Measurements from ENCODE around the gene SDHB.
A peak's percentile ranks its signal among the peaks of the same experiment; 100 is the strongest.

SDHB gene
- long read RNA-seq, donor 1, transcript SDHB-201 (8 exons, 1,153 nt): major isoform, 53 of 64 reads
- long read RNA-seq, donor 1, transcript SDHB-206 (2 exons, 636 nt): minor isoform, 5 of 64 reads
- long read RNA-seq, donor 1, partial matches to known transcripts: 6 of 64 reads
- long read RNA-seq, donor 1, other reads (novel, unspliced or antisense): 0 of 64 reads
- long read RNA-seq, donor 2, transcript SDHB-201 (8 exons, 1,153 nt): major isoform, 20 of 21 reads
- long read RNA-seq, donor 2, partial matches to known transcripts: 0 of 21 reads
- long read RNA-seq, donor 2, other reads (novel, unspliced or antisense): 0 of 21 reads
- long read RNA-seq, donor 3, transcript SDHB-201 (8 exons, 1,153 nt): major isoform, 16 of 29 reads
- long read RNA-seq, donor 3, partial matches to known transcripts: 9 of 29 reads
- long read RNA-seq, donor 3, other reads (novel, unspliced or antisense): 0 of 29 reads
- long read RNA-seq, donor 4, transcript SDHB-201 (8 exons, 1,153 nt): major isoform, 31 of 53 reads
- long read RNA-seq, donor 4, transcript SDHB-206 (2 exons, 636 nt): minor isoform, 5 of 53 reads
- long read RNA-seq, donor 4, partial matches to known transcripts: 17 of 53 reads
- long read RNA-seq, donor 4, other reads (novel, unspliced or antisense): 0 of 53 reads
- long read RNA-seq, donor 5, transcript SDHB-201 (8 exons, 1,153 nt): major isoform, 28 of 36 reads
- long read RNA-seq, donor 5, partial matches to known transcripts: 7 of 36 reads
- long read RNA-seq, donor 5, other reads (novel, unspliced or antisense): 0 of 36 reads
- long read RNA-seq, donor 6, transcript SDHB-201 (8 exons, 1,153 nt): major isoform, 45 of 60 reads
- long read RNA-seq, donor 6, transcript SDHB-206 (2 exons, 636 nt): minor isoform, 8 of 60 reads
- long read RNA-seq, donor 6, partial matches to known transcripts: 7 of 60 reads
- long read RNA-seq, donor 6, other reads (novel, unspliced or antisense): 0 of 60 reads
- long read RNA-seq, donor 7, transcript SDHB-206 (2 exons, 636 nt): minor isoform, 10 of 89 reads
- long read RNA-seq, donor 7, transcript SDHB-201 (8 exons, 1,153 nt): major isoform, 41 of 89 reads
- long read RNA-seq, donor 7, partial matches to known transcripts: 38 of 89 reads
- long read RNA-seq, donor 7, other reads (novel, unspliced or antisense): 0 of 89 reads
- long read RNA-seq, donor 8, transcript SDHB-201 (8 exons, 1,153 nt): major isoform, 49 of 67 reads
- long read RNA-seq, donor 8, partial matches to known transcripts: 14 of 67 reads
- long read RNA-seq, donor 8, other reads (novel, unspliced or antisense): 0 of 67 reads

GRCh38 chr1:17053685-17054410, at the start of gene SDHB:
Gene SDHB, minus strand, starts transcription at chr1:17054032. Its CDS starts 13 bp downstream, at chr1:17054019.
- DNase-seq: peak; percentile 94

GRCh38 chr1:17102232-17102631, 48.4 kb upstream of the SDHB start:
- DNase-seq: no peak

- no peak for DNase-seq
Observed at GRCh38 chr1:17101261-17101660, 47.4 kb upstream of the SDHB start.

- no peak for DNase-seq
Observed at GRCh38 chr1:17099616-17100340, 45.9 kb upstream of the SDHB start.

GRCh38 chr1:17098446-17099317, 44.9 kb upstream of the SDHB start:
- peak; percentile 17 for DNase-seq

- DNase-seq: no peak
Observed at GRCh38 chr1:17097787-17098186, 44.0 kb upstream of the SDHB start.

- DNase-seq: peak; percentile 26
Observed at GRCh38 chr1:17097147-17097546, 43.3 kb upstream of the SDHB start.

- no peak for DNase-seq
Observed at GRCh38 chr1:17096584-17096983, 42.8 kb upstream of the SDHB start.

GRCh38 chr1:17095141-17095540, 41.3 kb upstream of the SDHB start:
- no peak for DNase-seq

GRCh38 chr1:17094664-17095063, 40.8 kb upstream of the SDHB start:
- DNase-seq: no peak

- DNase-seq: no peak
Observed at GRCh38 chr1:17093822-17094393, 40.1 kb upstream of the SDHB start.

- no peak for DNase-seq
Observed at GRCh38 chr1:17091252-17091651, 37.4 kb upstream of the SDHB start.

- DNase-seq: no peak
Observed at GRCh38 chr1:17089506-17089905, 35.7 kb upstream of the SDHB start.

GRCh38 chr1:17086751-17087150, 32.9 kb upstream of the SDHB start:
- no peak for DNase-seq

GRCh38 chr1:17084787-17085186, 31.0 kb upstream of the SDHB start:
- DNase-seq: no peak

- DNase-seq: no peak
Observed at GRCh38 chr1:17082761-17083160, 28.9 kb upstream of the SDHB start.

- DNase-seq: no peak
Observed at GRCh38 chr1:17081439-17081838, 27.6 kb upstream of the SDHB start.

GRCh38 chr1:17080880-17081279, 27.0 kb upstream of the SDHB start:
- DNase-seq: no peak

GRCh38 chr1:17080085-17080759, 26.4 kb upstream of the SDHB start:
- DNase-seq: no peak

Data from right kidney (tissue), 9 donors.